ENCODE data around the gene FXYD2.
A peak's percentile ranks its signal among the peaks of the same experiment; 100 is the strongest.

FXYD2 gene

DNA sequence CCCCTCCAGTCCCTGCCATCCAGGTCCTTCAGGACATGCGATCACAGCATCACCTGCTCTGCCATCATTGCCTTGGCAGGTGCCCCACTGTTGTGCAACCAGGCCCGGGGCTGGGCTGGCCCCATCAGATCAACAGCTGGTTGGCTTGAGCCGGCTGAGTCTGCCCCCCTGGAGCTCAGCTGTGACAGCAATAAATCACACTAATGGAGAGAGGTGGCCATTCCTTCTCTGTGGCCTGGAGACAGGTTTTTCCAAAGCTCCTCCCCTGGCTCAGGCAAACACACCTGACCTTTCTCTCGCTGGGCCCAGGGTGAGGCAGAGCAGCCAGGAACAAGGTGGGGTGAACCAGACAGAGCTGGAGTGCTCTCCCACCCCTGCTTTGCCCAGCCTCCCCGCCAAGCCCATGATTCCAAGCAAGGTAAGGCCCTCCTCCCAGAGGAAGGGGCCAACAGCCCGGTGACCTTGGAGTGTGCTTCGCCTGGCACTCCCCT is 8.9 kb upstream of the FXYD2 start:
- Mint-ChIP-seq H3K27me3 (no peaks in the 10 kb centered on the region), H3K9me3 (ENCODE audit: low read depth) (no peaks in the 10 kb centered on the region), H3K4me3 (no peak overlapping the region), H3K4me1 (ENCODE audit: low read depth) (peaks cover 29% of the 10 kb centered on the region), H3K27ac (peak overlapping the region; percentile 34), H3K36me3 (no peaks in the 10 kb centered on the region)

DNA sequence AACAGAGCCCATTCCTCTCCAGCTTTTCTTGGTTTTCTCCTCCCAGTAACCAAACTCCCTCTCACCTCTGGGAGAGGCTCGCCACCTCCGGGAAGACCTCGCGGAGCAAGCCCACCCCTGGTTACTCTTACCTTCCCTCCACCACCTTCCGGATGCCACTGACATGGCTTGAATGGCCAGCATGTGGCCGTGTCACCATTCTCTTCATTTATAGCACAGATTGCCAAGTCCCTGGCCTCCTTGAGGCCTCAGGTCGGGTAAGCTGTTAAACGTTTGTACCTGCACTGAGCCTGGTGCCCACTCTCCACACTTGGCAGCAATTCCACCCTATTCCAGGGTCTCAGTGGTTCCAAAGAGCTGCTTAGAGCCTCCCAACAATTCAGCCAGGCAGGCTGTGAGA is 8.0 kb upstream of the FXYD2 start:
- Mint-ChIP-seq H3K4me3 (no peak overlapping the region), H3K36me3 (no peaks in the 10 kb centered on the region), H3K27me3 (no peaks in the 10 kb centered on the region), H3K4me1 (ENCODE audit: low read depth) (peaks cover 37% of the 10 kb centered on the region), H3K9me3 (ENCODE audit: low read depth) (no peaks in the 10 kb centered on the region), H3K27ac (no peak overlapping the region)

DNA sequence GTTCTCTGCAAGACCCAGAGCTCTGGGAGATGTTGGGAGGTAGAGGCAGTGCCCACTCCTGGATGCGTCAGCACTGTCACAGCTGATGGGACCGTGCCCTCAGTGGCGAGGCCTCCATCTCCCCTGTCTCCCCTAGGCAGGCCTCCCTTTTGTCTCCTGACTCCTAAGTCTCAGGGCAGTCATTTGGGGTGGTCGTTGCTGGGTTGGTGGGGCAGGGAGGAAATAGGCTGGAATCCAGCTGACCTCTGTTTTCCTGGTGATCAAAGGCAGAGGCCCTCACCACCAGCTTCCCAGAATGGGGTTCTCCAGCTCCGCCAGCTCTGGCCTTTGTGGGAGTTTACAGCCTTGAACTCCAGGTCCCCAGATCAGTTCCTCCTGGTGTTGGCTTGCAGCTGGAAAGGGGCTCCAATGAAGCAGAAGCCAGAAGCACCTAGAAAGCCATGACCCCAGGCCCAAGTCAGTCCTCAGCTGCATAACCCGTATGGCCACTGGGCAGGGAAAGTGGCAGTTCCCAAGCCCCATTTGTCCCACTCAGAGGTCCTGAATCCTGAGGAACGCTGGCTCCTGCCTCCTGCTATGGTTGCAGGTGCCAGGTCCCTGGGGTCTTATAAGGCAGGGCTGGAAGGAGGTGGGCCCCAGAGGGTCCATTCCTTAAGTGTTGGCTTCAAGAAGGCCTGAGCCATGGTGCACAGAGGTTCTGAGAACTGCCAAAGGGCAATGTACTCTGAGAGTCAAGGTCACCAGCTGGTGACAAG is 7.3 kb upstream of the FXYD2 start:
- H3K4me3 Mint-ChIP-seq, result no peak overlapping the region
- H3K4me1 Mint-ChIP-seq (ENCODE audit: low read depth), result peaks cover 41% of the 10 kb centered on the region
- H3K27ac Mint-ChIP-seq, result no peak overlapping the region
- H3K27me3 Mint-ChIP-seq, result no peaks in the 10 kb centered on the region
- no peaks in the 10 kb centered on the region for H3K9me3 Mint-ChIP-seq (ENCODE audit: low read depth)
- H3K36me3 Mint-ChIP-seq, result no peaks in the 10 kb centered on the region

DNA sequence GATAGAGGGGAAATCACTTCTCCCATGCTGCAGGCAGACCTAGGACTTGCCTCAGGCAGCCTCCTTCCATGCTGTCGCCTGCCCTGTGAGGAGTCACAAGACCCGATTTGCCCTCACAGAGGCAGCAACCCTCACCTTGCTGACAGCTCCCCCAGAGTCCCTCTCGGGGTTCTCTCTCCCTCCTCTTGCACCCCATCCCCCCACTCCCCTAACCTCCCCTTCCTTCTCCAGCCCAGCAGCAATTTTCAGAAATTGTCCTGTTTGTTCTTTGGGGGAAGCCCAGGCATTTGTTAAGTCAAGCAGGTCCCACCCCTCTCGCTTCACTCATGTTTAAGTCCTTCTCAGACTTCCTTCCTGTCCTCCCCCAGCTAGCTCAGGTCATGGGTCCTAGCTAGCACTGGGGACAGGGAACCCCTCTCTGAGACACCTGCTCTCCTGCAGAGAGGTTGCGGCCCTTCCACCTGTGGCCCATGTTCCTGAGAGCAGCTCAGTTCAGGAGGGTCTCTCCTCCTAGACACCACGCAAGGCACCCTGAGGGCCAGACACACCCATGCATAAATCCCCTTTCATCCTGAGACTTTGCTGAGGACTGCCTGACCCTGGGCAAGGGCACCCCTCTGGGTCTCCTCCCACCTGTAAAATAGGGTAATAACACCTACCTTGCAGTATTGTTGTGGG is 6.3 kb upstream of the FXYD2 start:
- Mint-ChIP-seq H3K4me3 (peak overlapping the region; percentile 63), H3K27me3 (no peaks in the 10 kb centered on the region), H3K4me1 (ENCODE audit: low read depth) (peaks cover 51% of the 10 kb centered on the region)

DNA sequence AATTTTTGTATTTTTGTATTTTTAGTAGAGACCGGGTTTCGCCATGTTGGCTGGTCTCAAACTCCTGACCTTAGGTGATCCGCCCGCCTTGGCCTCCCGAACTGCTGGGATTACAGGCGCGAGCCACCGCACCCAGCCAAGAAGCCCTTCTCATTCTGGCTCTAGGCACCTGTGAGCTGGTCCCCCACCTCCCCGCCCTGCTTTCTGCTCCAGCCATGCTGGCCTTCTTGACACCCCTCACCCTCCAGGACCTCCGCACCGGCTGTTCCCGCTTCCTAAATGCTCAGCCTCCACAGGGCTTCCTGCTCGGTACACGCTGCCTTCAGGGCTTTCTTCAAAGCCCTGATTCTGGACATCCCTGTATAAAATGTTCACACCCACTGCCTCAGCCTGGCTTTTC is 5.5 kb upstream of the FXYD2 start:
- Mint-ChIP-seq H3K9me3 (ENCODE audit: low read depth) (no peaks in the 10 kb centered on the region), H3K36me3 (no peaks in the 10 kb centered on the region), H3K4me3 (peak overlapping the region; percentile 40), H3K27me3 (no peaks in the 10 kb centered on the region), H3K27ac (peak overlapping the region; percentile 79), H3K4me1 (ENCODE audit: low read depth) (peaks cover 57% of the 10 kb centered on the region)

More for the DNA sequence above, 6.3 kb upstream of the FXYD2 start:
- Mint-ChIP-seq H3K36me3 (no peaks in the 10 kb centered on the region), H3K9me3 (ENCODE audit: low read depth) (no peaks in the 10 kb centered on the region), H3K27ac (peak overlapping the region; percentile 22)

DNA sequence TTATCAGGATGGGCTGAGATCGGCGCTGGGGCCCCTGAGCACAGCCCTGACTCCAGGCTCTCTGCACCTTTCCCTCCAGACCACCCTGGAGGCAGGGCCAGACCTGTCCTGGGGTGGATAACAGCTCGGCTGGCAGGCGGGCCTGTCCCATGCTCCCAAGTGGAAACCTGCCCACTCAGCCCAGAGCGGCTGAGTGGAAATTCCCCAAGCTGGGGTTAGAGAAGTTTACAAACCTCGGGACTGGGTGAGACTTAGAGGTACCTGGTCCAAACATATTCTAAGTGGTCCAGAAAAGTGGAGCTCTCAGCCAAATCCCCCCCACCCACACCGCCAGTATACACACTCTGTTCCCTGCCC is 4.8 kb upstream of the FXYD2 start:
- no peaks in the 10 kb centered on the region for H3K36me3 Mint-ChIP-seq

DNA sequence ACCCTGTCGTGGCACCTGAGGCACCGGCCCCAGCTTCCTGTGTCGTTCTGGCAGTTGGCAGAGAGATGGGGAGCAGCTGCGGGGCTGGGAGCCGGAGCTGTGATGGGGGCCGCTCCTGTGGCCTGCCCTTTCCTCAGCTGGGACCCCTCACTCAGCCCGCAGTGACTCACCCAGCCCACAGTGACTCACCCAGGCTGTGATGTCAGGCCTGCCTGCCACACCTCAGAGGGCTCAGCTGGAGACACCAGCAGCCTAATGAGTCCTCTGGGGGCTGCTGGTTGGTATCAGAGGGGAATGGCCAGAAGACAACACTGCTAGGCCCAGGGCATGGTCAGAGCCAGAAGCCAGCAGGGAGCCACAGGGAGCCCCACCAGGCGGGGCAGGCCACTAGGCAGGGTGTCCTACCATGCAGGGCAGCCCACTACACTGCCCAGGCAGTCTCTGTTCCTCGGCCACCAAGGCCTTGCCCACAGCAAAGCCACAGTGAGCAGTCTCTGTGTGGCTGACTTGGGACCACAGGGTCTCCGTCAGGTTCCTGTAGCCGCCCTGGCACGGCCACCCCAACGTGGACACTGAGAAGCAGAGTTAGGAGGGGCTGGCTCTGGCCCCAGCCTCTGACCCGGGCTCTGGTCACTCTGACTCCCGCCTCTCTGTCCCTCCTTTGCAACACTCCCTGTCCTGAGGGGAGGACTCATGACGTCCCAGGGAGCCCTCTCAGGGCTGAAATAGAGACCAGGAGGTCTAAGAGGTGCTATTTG is 4.2 kb upstream of the FXYD2 start:
- H3K27ac Mint-ChIP-seq, result peak overlapping the region; percentile 54
- H3K4me3 Mint-ChIP-seq, result peak overlapping the region; percentile 67
- H3K27me3 Mint-ChIP-seq, result no peaks in the 10 kb centered on the region
- peaks cover 69% of the 10 kb centered on the region for H3K4me1 Mint-ChIP-seq (ENCODE audit: low read depth)
- H3K9me3 Mint-ChIP-seq (ENCODE audit: low read depth), result no peaks in the 10 kb centered on the region
- no peaks in the 10 kb centered on the region for H3K36me3 Mint-ChIP-seq

More for the DNA sequence above, 4.8 kb upstream of the FXYD2 start:
- H3K27ac Mint-ChIP-seq, result no peak overlapping the region
- no peaks in the 10 kb centered on the region for H3K27me3 Mint-ChIP-seq
- peak overlapping the region; percentile 17 for H3K4me3 Mint-ChIP-seq
- H3K4me1 Mint-ChIP-seq (ENCODE audit: low read depth), result peaks cover 64% of the 10 kb centered on the region
- no peaks in the 10 kb centered on the region for H3K9me3 Mint-ChIP-seq (ENCODE audit: low read depth)

DNA sequence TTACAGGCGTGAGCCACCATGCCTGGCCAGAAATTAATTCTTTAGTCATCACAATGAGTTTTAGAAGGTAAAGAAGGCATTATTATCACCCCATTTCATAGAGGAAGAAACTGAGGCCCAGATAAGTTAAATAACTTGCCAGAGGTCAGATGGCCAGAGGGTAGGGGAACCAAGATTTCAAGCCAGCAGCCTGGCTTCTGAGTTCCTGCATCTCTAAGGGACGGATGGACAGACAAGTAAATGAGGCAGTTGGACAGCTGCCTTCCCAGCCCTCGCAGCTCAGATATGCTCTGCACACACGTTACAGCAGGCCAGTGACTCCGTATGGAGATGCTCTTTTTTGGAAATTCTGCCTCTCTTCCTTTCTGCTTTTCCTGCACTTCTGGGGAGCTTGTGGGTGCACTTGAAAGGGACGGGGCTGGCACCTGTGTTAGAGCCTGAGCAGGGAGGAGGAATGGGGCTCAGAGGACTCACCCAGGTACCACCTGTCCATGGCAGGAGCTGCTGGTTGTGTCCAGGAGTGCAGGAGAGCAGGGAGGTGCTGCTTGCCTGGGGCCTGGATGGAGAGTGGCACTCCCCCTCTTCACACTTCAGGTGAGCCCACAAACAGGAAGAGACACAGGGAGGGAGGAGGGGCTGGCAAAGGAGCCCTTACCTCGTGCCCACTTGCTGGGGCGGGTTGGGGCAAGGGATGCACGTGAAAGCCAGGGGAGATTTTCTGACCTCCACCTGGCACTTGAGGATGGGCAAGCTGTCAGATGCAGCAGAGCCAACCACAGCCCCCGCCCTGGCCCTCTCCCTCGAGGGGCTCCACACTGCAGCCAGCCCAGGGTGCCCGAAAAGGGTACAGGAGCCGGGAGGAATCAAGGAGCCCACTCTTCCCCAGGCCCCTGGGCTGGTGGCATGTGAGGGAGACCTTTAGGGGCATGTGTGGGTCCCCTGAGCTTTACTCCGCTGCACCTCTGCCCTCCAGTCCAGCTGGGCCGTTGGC is 3.3 kb upstream of the FXYD2 start:
- H3K36me3 Mint-ChIP-seq, result no peaks in the 10 kb centered on the region
- no peaks in the 10 kb centered on the region for H3K27me3 Mint-ChIP-seq
- H3K9me3 Mint-ChIP-seq (ENCODE audit: low read depth), result no peaks in the 10 kb centered on the region
- peaks cover 78% of the 10 kb centered on the region for H3K4me1 Mint-ChIP-seq (ENCODE audit: low read depth)
- peak overlapping the region; percentile 76 for H3K27ac Mint-ChIP-seq
- peak overlapping the region; percentile 74 for H3K4me3 Mint-ChIP-seq

DNA sequence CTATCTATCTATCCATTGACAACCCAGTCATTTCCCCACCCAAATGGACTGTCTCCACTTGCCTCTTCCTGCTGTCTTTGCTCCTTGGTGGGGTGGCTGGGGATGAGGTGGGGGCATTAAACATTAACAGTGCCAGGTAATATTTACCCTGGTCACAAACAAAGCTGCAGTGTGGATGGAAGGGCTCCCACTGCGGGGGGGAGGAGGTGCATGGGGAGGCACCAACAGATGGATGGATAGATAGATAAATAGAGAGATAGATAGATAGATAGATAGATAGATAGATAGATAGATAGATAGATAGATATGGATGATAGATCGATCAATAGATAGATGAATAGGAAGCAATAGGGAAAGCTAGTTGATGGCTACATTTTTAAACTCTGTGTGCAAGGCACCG is 2.3 kb upstream of the FXYD2 start:
- H3K27ac Mint-ChIP-seq, result no peak overlapping the region
- no peaks in the 10 kb centered on the region for H3K36me3 Mint-ChIP-seq
- no peaks in the 10 kb centered on the region for H3K27me3 Mint-ChIP-seq
- H3K9me3 Mint-ChIP-seq (ENCODE audit: low read depth), result no peaks in the 10 kb centered on the region
- H3K4me3 Mint-ChIP-seq, result no peak overlapping the region
- H3K4me1 Mint-ChIP-seq (ENCODE audit: low read depth), result peaks cover 81% of the 10 kb centered on the region

DNA sequence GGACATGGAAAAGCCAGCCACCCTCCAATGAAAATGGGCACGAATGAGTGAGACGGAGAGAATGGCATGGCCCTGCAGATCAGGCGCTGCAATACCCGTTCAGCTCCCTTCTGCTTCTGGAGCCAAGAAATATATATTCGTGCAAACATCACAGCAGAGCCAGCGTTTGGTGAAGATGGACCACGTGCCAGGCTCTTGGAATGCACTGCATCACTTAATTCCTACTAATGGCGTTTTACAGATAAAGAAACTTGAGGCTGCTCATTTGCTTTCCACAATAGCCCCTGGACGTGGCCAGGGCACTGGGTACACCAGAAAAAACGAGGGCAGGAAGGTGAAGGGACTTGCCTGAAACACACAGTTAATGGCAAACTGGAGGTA is 1.6 kb upstream of the FXYD2 start:
- Mint-ChIP-seq H3K27ac (no peak overlapping the region), H3K4me1 (ENCODE audit: low read depth) (peaks cover 81% of the 10 kb centered on the region), H3K4me3 (no peak overlapping the region), H3K9me3 (ENCODE audit: low read depth) (no peaks in the 10 kb centered on the region), H3K36me3 (no peaks in the 10 kb centered on the region), H3K27me3 (no peaks in the 10 kb centered on the region)

DNA sequence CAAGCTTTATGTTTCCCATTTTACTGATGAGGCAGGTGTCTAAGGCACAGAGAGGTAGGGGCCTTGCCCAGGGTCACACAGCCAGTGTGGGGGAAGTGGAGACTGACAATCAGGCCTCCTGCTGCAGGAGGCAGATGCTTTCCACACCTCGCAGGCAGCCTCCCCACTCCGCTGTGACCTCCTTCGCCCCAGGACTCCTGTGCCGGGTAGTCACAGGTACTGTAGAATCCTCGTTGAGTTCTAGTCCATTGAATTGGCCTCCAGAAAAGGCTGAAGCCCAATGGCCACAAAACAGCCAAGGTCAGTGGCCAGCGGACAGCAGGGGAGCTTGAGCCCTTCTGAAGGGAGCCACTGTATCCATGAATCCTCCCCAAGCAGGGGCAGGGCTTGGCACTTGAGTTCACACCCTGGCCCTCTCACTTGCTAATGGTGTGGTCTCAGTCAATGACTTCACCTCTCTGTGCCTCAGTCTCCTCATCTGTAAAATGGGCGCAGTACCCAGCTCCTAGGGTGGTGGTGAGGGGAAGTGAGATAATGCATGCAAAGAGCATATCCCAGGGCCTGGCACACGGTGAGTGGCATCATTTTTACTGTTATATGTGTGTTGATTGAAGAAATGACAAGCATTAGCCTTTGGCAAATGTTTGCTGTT is 1.1 kb upstream of the FXYD2 start:
- Mint-ChIP-seq H3K27me3 (no peaks in the 10 kb centered on the region), H3K27ac (no peak overlapping the region), H3K9me3 (ENCODE audit: low read depth) (no peaks in the 10 kb centered on the region), H3K4me1 (ENCODE audit: low read depth) (peaks cover 77% of the 10 kb centered on the region), H3K36me3 (no peaks in the 10 kb centered on the region), H3K4me3 (no peak overlapping the region)

DNA sequence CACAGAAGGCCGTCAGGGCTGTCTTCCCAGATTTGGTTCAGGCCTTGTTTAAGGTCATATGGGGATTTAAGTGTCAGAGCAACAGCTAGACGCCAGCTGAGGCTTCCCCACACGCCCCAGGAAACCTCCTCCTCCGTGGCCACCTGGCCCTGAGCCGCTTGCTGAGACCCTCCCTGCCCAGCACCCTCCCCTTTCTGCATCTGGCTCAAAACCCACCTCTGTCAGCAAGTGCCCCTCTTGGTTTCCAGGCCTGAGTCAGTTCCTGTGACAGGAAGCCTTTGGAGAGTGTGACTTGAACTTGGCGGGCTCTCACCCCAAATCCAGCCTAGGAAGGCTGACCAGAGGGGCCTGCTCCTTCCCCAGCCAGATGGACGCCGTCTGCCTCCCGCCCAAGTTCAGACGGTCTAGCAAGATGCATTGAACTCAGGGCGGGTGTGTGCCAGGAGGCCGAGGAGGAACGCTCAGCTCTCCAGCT is 561 bp downstream of the FXYD2 start:
- peaks cover 63% of the 10 kb centered on the region for H3K4me1 Mint-ChIP-seq (ENCODE audit: low read depth)
- no peak overlapping the region for H3K4me3 Mint-ChIP-seq
- peak overlapping the region; percentile 75 for H3K27ac Mint-ChIP-seq
- H3K27me3 Mint-ChIP-seq, result no peaks in the 10 kb centered on the region
- no peaks in the 10 kb centered on the region for H3K9me3 Mint-ChIP-seq (ENCODE audit: low read depth)
- no peaks in the 10 kb centered on the region for H3K36me3 Mint-ChIP-seq

DNA sequence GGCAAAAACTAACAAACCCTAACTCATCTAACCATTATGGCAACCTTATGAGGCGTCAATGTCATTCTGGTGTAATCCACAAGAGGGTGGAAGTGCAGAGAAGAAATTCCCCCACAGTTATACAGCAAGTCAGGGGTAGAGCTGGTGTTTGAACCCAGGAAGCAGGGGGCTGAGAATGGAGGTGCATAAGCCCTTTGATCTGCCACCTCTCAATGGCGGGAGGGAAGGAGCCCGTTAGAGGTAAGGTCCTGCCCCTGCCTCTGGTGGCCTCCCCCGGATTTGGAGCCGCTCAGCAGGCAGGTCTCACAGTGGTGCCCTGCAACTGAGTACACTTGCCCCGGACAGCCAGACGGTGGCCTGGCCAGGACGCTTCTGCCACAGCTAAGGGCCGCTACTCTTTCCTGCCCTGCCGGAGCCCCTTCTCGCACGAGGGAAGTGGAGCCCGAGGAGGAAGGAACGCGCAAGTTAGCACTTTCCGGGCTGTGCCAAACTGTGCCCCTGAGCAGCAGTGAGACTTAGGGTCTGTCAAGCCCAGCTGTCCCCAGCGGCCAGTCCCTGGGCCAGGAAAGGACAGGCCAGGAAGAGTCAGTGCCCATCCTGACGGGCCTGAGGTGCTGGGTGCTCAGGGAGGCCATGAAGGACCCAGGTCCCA is 1.1 kb downstream of the FXYD2 start:
- peak overlapping the region; percentile 61 for H3K4me3 Mint-ChIP-seq
- H3K27me3 Mint-ChIP-seq, result no peaks in the 10 kb centered on the region
- no peaks in the 10 kb centered on the region for H3K36me3 Mint-ChIP-seq
- H3K9me3 Mint-ChIP-seq (ENCODE audit: low read depth), result no peaks in the 10 kb centered on the region
- H3K27ac Mint-ChIP-seq, result peak overlapping the region; percentile 75
- H3K4me1 Mint-ChIP-seq (ENCODE audit: low read depth), result peaks cover 64% of the 10 kb centered on the region
